ENCODE measurements around the gene UBD. TPM values are rescaled to one million over a fixed set of nuclear protein-coding genes. Genes with fewer than 3 reads are reported as not detected.

Gene UBD
- total and polyA plus RNA-seq, 9 of the 15 experiments (the other 6 are each of a cell fraction or from before 2014, with no cell fraction given) = not detected

DNA sequence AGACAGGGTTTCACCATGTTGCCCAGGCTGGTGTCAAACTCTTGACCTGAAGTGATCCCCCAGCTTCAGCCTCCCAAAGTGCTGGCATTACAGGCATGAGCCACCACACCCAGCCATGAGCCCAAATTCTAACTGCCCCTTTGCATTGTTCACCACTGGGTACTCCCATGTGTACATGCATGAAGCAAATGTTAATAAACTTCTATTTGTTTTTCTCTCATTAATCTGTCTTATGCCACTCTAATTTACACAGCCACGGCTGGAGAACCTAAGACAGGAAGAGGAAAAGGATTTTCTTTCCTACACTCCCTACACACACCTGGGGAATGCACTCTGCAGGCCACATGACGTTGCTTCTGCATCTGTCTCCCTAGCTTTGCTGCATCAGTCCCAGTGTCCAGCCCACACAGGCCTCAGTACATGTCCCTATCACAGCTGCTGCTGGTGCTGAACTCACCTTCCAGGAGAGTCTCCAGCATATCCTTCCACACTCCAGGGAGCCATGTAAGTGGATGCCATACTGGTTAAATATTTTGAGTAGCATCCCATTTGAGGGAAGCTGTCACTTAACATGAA, 38.7 kb upstream of the UBD start:
- ChIA-PET CTCF (ENCODE audit: low intra/inter-chr PET ratio) (no interaction called here), POLR2A (interaction anchor here (0.6 to 1.7 kb wide), 10 partner anchors 8 to 760 kb away, joined by 3 to 4 read pairs (median 3); no protein-coding TSS in a partner anchor)
- Histone ChIP-seq H3K4me1 (replicated peaks in 1 of 2; ENCODE audit: control insufficient read depth in 2 of 2, insufficient read depth in 2 of 2, low read length in 2 of 2) (peaks cover 0 to 3% of the 10 kb centered on the region in 2 experiments; a peak in 3 of 5 replicates), H3K4me2 (ENCODE audit: insufficient read depth, low read length) (no peak overlapping the region), H3K9me1 (ENCODE audit: control insufficient read depth, insufficient read depth, low read length) (peaks cover 3% of the 10 kb centered on the region), H3K9ac (ENCODE audit: insufficient read depth in 1 of 2, low read depth in 2 of 2, low read length in 2 of 2) (no peak overlapping the region), H3K27ac (ENCODE audit: extremely low read depth, low read depth, low read length) (no peak overlapping the region), H2AFZ (ENCODE audit: low read depth, low read length) (no peak overlapping the region), H3K27me3 (ENCODE audit: control insufficient read depth in 2 of 2, insufficient read depth in 2 of 2, low read length in 2 of 2) (0 out of 5 replicates have a peak, but pooled peaks cover 3 to 4% of the 10 kb centered on the region in 2 experiments), H3K36me3 (ENCODE audit: control insufficient read depth, insufficient read depth, low read length) (peaks cover 23% of the 10 kb centered on the region), H3K4me3 (no peak overlapping the region), H3K79me2 (ENCODE audit: control insufficient read depth, insufficient read depth, low read length) (no peaks in the 10 kb centered on the region), H3K9me3 (replicated peaks; ENCODE audit: control insufficient read depth, insufficient read depth, low read depth, low read length) (no peaks in the 10 kb centered on the region), H4K20me1 (replicated peaks; ENCODE audit: control insufficient read depth, insufficient read depth, low read length) (peaks cover 6% of the 10 kb centered on the region)
- DNase-seq (ENCODE audit: extremely low read depth in 1 of 4, low spot score in 3 of 4) = no peak
- intact Hi-C loops (cut with micrococcal nuclease) (no loop called here), in situ Hi-C loops (cut with MboI) (loop anchor here (25.0 kb wide), 1 partner anchor 761 kb away; no protein-coding TSS in a partner anchor)
- TF ChIP-seq POLR2A (conservative IDR thresholded peaks at IDR 0.05) (0 out of 2 replicates have a peak, but pooled peaks have one; percentile 48), ZBTB17 (CRISPR knock-in tag; IDR thresholded peaks at IDR 0.05) (no peak), MED1 (CRISPR knock-in tag; IDR thresholded peaks at IDR 0.05; ENCODE audit: borderline replicate concordance) (no peak), SUPT5H (IDR thresholded peaks at IDR 0.05) (0 out of 2 replicates have a peak, but pooled peaks have one; percentile 51)
- WGBS (ENCODE audit: insufficient coverage, low coverage, missing lambda C conversion rate) = 32% methylated on average over 2 of the region's 2 CpGs
- BruUV-seq (replicated peaks) = no TSS peak
- ATAC-seq = no peak
- FAIRE-seq = no peak

DNA sequence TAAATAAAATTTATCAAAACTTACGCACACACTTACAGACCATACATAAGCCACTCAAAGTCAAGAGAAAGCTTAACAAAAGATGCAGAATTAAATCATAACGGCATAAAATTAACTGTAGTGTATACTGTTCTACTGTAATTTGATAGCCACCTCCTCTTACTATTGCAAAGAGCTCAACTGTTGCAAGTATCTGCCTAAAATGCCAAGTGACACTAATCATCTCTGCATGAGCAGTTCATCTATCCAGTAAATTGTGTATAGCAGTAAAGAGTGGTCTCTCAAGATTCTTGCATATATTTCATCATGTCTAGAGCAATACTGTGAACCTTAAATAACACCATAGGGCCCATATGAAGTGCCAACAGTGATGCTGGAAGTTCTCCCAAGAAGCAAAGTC, 37.7 kb upstream of the UBD start:
- ChIA-PET POLR2A (interaction anchor here (0.6 to 1.7 kb wide), 6 partner anchors 9 to 616 kb away, joined by 3 to 4 read pairs (median 4); partner anchors contain the start of gene TRIM26), CTCF (ENCODE audit: low intra/inter-chr PET ratio) (no interaction called here)
- 0 out of 5 replicates have a peak, but pooled peaks cover 3 to 7% of the 10 kb centered on the region in 2 experiments for H3K27me3 ChIP-seq (ENCODE audit: control insufficient read depth in 2 of 2, insufficient read depth in 2 of 2, low read length in 2 of 2)
- FAIRE-seq = no peak
- 19% methylated on average over 2 of the region's 2 CpGs for WGBS (ENCODE audit: insufficient coverage, low coverage, missing lambda C conversion rate)
- H3K4me2 ChIP-seq (ENCODE audit: insufficient read depth, low read length) = no peak overlapping the region
- no peak for DNase-seq (ENCODE audit: extremely low read depth in 1 of 4, low spot score in 3 of 4)
- no peaks in the 10 kb centered on the region; a peak in 1 of 5 replicates for H3K4me1 ChIP-seq (replicated peaks in 1 of 2; ENCODE audit: control insufficient read depth in 2 of 2, insufficient read depth in 2 of 2, low read length in 2 of 2)
- H3K79me2 ChIP-seq (ENCODE audit: control insufficient read depth, insufficient read depth, low read length) = no peaks in the 10 kb centered on the region
- no peak overlapping the region for H2AFZ ChIP-seq (ENCODE audit: low read depth, low read length)
- H3K9ac ChIP-seq (ENCODE audit: insufficient read depth in 1 of 2, low read depth in 2 of 2, low read length in 2 of 2) = no peak overlapping the region
- no peak overlapping the region for H3K4me3 ChIP-seq
- ATAC-seq = no peak
- no peak overlapping the region for H3K27ac ChIP-seq (ENCODE audit: extremely low read depth, low read depth, low read length)
- BruUV-seq (replicated peaks) = no TSS peak
- H3K9me3 ChIP-seq (replicated peaks; ENCODE audit: control insufficient read depth, insufficient read depth, low read depth, low read length) = no peaks in the 10 kb centered on the region
- intact Hi-C loops (cut with micrococcal nuclease) (no loop called here), in situ Hi-C loops (cut with MboI) (loop anchor here (25.0 kb wide), 1 partner anchor 760 kb away; no protein-coding TSS in a partner anchor)
- H3K36me3 ChIP-seq (ENCODE audit: control insufficient read depth, insufficient read depth, low read length) = peaks cover 12% of the 10 kb centered on the region; the same call in 2 of the 3 replicates
- no peaks in the 10 kb centered on the region for H3K9me1 ChIP-seq (ENCODE audit: control insufficient read depth, insufficient read depth, low read length)
- no peaks in the 10 kb centered on the region for H4K20me1 ChIP-seq (replicated peaks; ENCODE audit: control insufficient read depth, insufficient read depth, low read length)
- TF ChIP-seq, protein P1, sequence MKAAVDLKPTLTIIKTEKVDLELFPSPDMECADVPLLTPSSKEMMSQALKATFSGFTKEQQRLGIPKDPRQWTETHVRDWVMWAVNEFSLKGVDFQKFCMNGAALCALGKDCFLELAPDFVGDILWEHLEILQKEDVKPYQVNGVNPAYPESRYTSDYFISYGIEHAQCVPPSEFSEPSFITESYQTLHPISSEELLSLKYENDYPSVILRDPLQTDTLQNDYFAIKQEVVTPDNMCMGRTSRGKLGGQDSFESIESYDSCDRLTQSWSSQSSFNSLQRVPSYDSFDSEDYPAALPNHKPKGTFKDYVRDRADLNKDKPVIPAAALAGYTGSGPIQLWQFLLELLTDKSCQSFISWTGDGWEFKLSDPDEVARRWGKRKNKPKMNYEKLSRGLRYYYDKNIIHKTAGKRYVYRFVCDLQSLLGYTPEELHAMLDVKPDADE (conservative IDR thresholded peaks at IDR 0.05; ENCODE audit: control insufficient read depth, low read depth, low read length) = no peak
- TF ChIP-seq, protein P2, sequence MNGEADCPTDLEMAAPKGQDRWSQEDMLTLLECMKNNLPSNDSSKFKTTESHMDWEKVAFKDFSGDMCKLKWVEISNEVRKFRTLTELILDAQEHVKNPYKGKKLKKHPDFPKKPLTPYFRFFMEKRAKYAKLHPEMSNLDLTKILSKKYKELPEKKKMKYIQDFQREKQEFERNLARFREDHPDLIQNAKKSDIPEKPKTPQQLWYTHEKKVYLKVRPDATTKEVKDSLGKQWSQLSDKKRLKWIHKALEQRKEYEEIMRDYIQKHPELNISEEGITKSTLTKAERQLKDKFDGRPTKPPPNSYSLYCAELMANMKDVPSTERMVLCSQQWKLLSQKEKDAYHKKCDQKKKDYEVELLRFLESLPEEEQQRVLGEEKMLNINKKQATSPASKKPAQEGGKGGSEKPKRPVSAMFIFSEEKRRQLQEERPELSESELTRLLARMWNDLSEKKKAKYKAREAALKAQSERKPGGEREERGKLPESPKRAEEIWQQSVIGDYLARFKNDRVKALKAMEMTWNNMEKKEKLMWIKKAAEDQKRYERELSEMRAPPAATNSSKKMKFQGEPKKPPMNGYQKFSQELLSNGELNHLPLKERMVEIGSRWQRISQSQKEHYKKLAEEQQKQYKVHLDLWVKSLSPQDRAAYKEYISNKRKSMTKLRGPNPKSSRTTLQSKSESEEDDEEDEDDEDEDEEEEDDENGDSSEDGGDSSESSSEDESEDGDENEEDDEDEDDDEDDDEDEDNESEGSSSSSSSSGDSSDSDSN (IDR thresholded peaks at IDR 0.05; ENCODE audit: borderline replicate concordance in 1 of 2, low read depth in 2 of 2, low read length in 2 of 2) = no peak
